Mammary microvascular endothelial cell (primary cell): ENCODE results near the gene ARHGAP1. TPM values are rescaled to one million over a fixed set of nuclear protein-coding genes. Genes with fewer than 3 reads are reported as not detected.

ENCODE experiments used
- total RNA-seq: library from RNA; depleted of rRNA; stranded (reverse); fragments of >200 nt; gene quantifications from 2 replicates; pipeline ENCODE4 v1.2.3, GENCODE V29; 2015

ARHGAP1 gene
- 41.7 and 49.2 TPM in 2 replicates for total RNA-seq

GRCh38 chr11:46700241-46701077 lies at the start of gene ARHGAP1, which contains the start of gene ZNF408:
Gene ARHGAP1 (minus strand): TSS chr11:46700619. CDS start chr11:46696107, 4,512 bp downstream.
Gene ZNF408 (plus strand): TSS chr11:46701031. CDS start chr11:46701048, 17 bp downstream.

GRCh38 chr11:46719048-46719542 lies 18.7 kb upstream of the ARHGAP1 start, which contains the start of gene F2:
Gene F2 (plus strand): TSS chr11:46719213. CDS start chr11:46719236, 23 bp downstream.

Other genes with a start within 250 kb of the ARHGAP1 start
- gene AMBRA1, start 106.6 kb downstream of the ARHGAP1 start, total RNA-seq = 24.6 and 30.0 TPM in 2 replicates
- gene HARBI1, start 83.4 kb downstream of the ARHGAP1 start, total RNA-seq = 3.7 and 4.0 TPM in 2 replicates
- gene ATG13, start 83.1 kb downstream of the ARHGAP1 start, total RNA-seq = 82.8 and 91.6 TPM in 2 replicates
- 7.8 and 11.9 TPM in 2 replicates for gene ZNF408, start 412 bp upstream of the ARHGAP1 start, total RNA-seq
- 0.10 TPM in 1 of 2 replicates, not detected in the other for gene F2, start 18.6 kb upstream of the ARHGAP1 start, total RNA-seq
- 67.6 and 68.1 TPM in 2 replicates for gene CKAP5, start 145.7 kb upstream of the ARHGAP1 start, total RNA-seq
- 0.05 and 0.13 TPM in 2 replicates for gene LRP4, start 217.9 kb upstream of the ARHGAP1 start, total RNA-seq
- gene CSTPP1, start 236.1 kb upstream of the ARHGAP1 start, total RNA-seq = 17.3 and 22.5 TPM in 2 replicates